Astrocyte of the cerebellum (primary cell): ENCODE data around the gene RB1.

Experiments
- DNase-seq: peaks from one replicate; pipeline ENCODE4 v3.0.0-alpha.2; 2011; ENCODE audit warnings: low read depth
- H3K4me3 ChIP-seq: 2 replicates; pipeline ENCODE4 v1.5.1; 2011; ENCODE audit warnings: mild to moderate bottlenecking, low read depth, low read length, moderate library complexity
- CTCF ChIP-seq: IDR thresholded peaks from 2 replicates; pipeline ENCODE4 v1.5.1; 2012; ENCODE audit warnings: low read length, low read depth, moderate library complexity, mild to moderate bottlenecking; ENCODE audit errors: missing control alignments
- in situ Hi-C: cut with HindIII; loops from 2 replicates; pipeline ENCODE4 v1.10.0; 2017; ENCODE audit warnings: low sequenced_read_pairs

Gene RB1

GRCh38 chr13:48514793-48515192, 211.2 kb downstream of the RB1 start:
- in situ Hi-C loops = no loop called here

GRCh38 chr13:48515732-48516131, 212.2 kb downstream of the RB1 start:
- in situ Hi-C loops = no loop called here
- DNase-seq = no peak
- H3K4me3 ChIP-seq = no peak overlapping the region
- TF ChIP-seq CTCF = no peak

More at GRCh38 chr13:48514793-48515192, 211.2 kb downstream of the RB1 start:
- no peak overlapping the region for H3K4me3 ChIP-seq
- TF ChIP-seq CTCF = no peak
- no peak for DNase-seq

- DNase-seq = no peak
- no peak for TF ChIP-seq CTCF
- in situ Hi-C loops = no loop called here
- no peak overlapping the region for H3K4me3 ChIP-seq
Observed at GRCh38 chr13:48518083-48518482, 214.5 kb downstream of the RB1 start.

- no peak for DNase-seq
- no peak overlapping the region for H3K4me3 ChIP-seq
- TF ChIP-seq CTCF = no peak
- in situ Hi-C loops = no loop called here
Observed at GRCh38 chr13:48526286-48526685, 222.7 kb downstream of the RB1 start.

GRCh38 chr13:48527955-48528354, 224.4 kb downstream of the RB1 start:
- no peak overlapping the region for H3K4me3 ChIP-seq
- in situ Hi-C loops = no loop called here
- no peak for DNase-seq
- TF ChIP-seq CTCF = no peak

- in situ Hi-C loops = no loop called here
- H3K4me3 ChIP-seq = no peak overlapping the region
- TF ChIP-seq CTCF = no peak
- DNase-seq = no peak
Observed at GRCh38 chr13:48528720-48529119, 225.2 kb downstream of the RB1 start.

GRCh38 chr13:48530833-48531232, 227.3 kb downstream of the RB1 start:
- in situ Hi-C loops = no loop called here
- no peak for DNase-seq
- TF ChIP-seq CTCF = no peak
- no peak overlapping the region for H3K4me3 ChIP-seq
